ENCODE data around the gene CR1L.
"Not testable (repeated sequence)": the region's sequence is repeated elsewhere in the genome, so short reads cannot be mapped to it uniquely, and the experiment has no call there.

The CR1L gene

GRCh38 chr1:207737503-207738157, 92.7 kb downstream of the CR1L start:
- H3K4me3 ChIP-seq (ENCODE audit: low read depth in 1 of 2, low read length in 2 of 2); H3K27me3 ChIP-seq (ENCODE audit: low read depth, low read length); H3K27ac ChIP-seq (ENCODE audit: low read length); H3K4me1 ChIP-seq (ENCODE audit: control insufficient read depth in 1 of 2, insufficient read depth in 2 of 2, low read length in 2 of 2); H3K36me3 ChIP-seq (ENCODE audit: control insufficient read depth in 1 of 2, insufficient read depth in 2 of 2, low read length in 2 of 2); H3K9me3 ChIP-seq (ENCODE audit: control insufficient read depth in 1 of 2, low read length in 2 of 2): not testable (repeated sequence)

GRCh38 chr1:207738158-207738659, 93.3 kb downstream of the CR1L start:
- not testable (repeated sequence) for H3K4me3 ChIP-seq (ENCODE audit: low read depth in 1 of 2, low read length in 2 of 2); H3K27me3 ChIP-seq (ENCODE audit: low read depth, low read length); H3K27ac ChIP-seq (ENCODE audit: low read length); H3K4me1 ChIP-seq (ENCODE audit: control insufficient read depth in 1 of 2, insufficient read depth in 2 of 2, low read length in 2 of 2); H3K9me3 ChIP-seq (ENCODE audit: control insufficient read depth in 1 of 2, low read length in 2 of 2); H3K36me3 ChIP-seq (ENCODE audit: control insufficient read depth in 1 of 2, insufficient read depth in 2 of 2, low read length in 2 of 2)

- no peak overlapping the region for H3K4me3 ChIP-seq (ENCODE audit: low read depth in 1 of 2, low read length in 2 of 2)
- H3K9me3 ChIP-seq (ENCODE audit: control insufficient read depth in 1 of 2, low read length in 2 of 2) = no peaks in the 10 kb centered on the region
- no peak overlapping the region for H3K27ac ChIP-seq (ENCODE audit: low read length)
- H3K36me3 ChIP-seq (ENCODE audit: control insufficient read depth in 1 of 2, insufficient read depth in 2 of 2, low read length in 2 of 2) = no peaks in the 10 kb centered on the region
- H3K4me1 ChIP-seq (ENCODE audit: control insufficient read depth in 1 of 2, insufficient read depth in 2 of 2, low read length in 2 of 2) = no peaks in the 10 kb centered on the region
- no peaks in the 10 kb centered on the region for H3K27me3 ChIP-seq (ENCODE audit: low read depth, low read length)
These were observed 95.3 kb downstream of the CR1L start for GRCh38 chr1:207740207-207740606.

- Histone ChIP-seq H3K9me3 (ENCODE audit: control insufficient read depth in 1 of 2, low read length in 2 of 2) (no peaks in the 10 kb centered on the region), H3K27me3 (ENCODE audit: low read depth, low read length) (no peaks in the 10 kb centered on the region), H3K36me3 (ENCODE audit: control insufficient read depth in 1 of 2, insufficient read depth in 2 of 2, low read length in 2 of 2) (no peaks in the 10 kb centered on the region), H3K4me3 (ENCODE audit: low read depth in 1 of 2, low read length in 2 of 2) (no peak overlapping the region), H3K4me1 (ENCODE audit: control insufficient read depth in 1 of 2, insufficient read depth in 2 of 2, low read length in 2 of 2) (no peaks in the 10 kb centered on the region), H3K27ac (ENCODE audit: low read length) (no peak overlapping the region)
These were observed 98.1 kb downstream of the CR1L start for GRCh38 chr1:207742850-207743555.

- H3K27me3 ChIP-seq (ENCODE audit: low read depth, low read length) = no peaks in the 10 kb centered on the region
- no peaks in the 10 kb centered on the region for H3K4me1 ChIP-seq (ENCODE audit: control insufficient read depth in 1 of 2, insufficient read depth in 2 of 2, low read length in 2 of 2)
- H3K9me3 ChIP-seq (ENCODE audit: control insufficient read depth in 1 of 2, low read length in 2 of 2) = no peaks in the 10 kb centered on the region
- no peaks in the 10 kb centered on the region for H3K36me3 ChIP-seq (ENCODE audit: control insufficient read depth in 1 of 2, insufficient read depth in 2 of 2, low read length in 2 of 2)
- no peak overlapping the region for H3K4me3 ChIP-seq (ENCODE audit: low read depth in 1 of 2, low read length in 2 of 2)
- no peak overlapping the region for H3K27ac ChIP-seq (ENCODE audit: low read length)
These were observed 99.1 kb downstream of the CR1L start for GRCh38 chr1:207744000-207744534.

GRCh38 chr1:207745285-207745684, 100.4 kb downstream of the CR1L start:
- Histone ChIP-seq H3K27me3 (ENCODE audit: low read depth, low read length) (no peaks in the 10 kb centered on the region), H3K27ac (ENCODE audit: low read length) (no peak overlapping the region)

GRCh38 chr1:207745839-207746767, 101.2 kb downstream of the CR1L start:
- Histone ChIP-seq H3K27me3 (ENCODE audit: low read depth, low read length) (no peaks in the 10 kb centered on the region), H3K4me3 (ENCODE audit: low read depth in 1 of 2, low read length in 2 of 2) (no peak overlapping the region), H3K27ac (ENCODE audit: low read length) (no peak overlapping the region), H3K9me3 (ENCODE audit: control insufficient read depth in 1 of 2, low read length in 2 of 2) (no peaks in the 10 kb centered on the region), H3K36me3 (ENCODE audit: control insufficient read depth in 1 of 2, insufficient read depth in 2 of 2, low read length in 2 of 2) (no peaks in the 10 kb centered on the region), H3K4me1 (ENCODE audit: control insufficient read depth in 1 of 2, insufficient read depth in 2 of 2, low read length in 2 of 2) (peaks cover 0 to 4% of the 10 kb centered on the region in 2 donors)

More at GRCh38 chr1:207745285-207745684, 100.4 kb downstream of the CR1L start:
- Histone ChIP-seq H3K4me3 (ENCODE audit: low read depth in 1 of 2, low read length in 2 of 2) (no peak overlapping the region), H3K36me3 (ENCODE audit: control insufficient read depth in 1 of 2, insufficient read depth in 2 of 2, low read length in 2 of 2) (no peaks in the 10 kb centered on the region), H3K9me3 (ENCODE audit: control insufficient read depth in 1 of 2, low read length in 2 of 2) (no peaks in the 10 kb centered on the region), H3K4me1 (ENCODE audit: control insufficient read depth in 1 of 2, insufficient read depth in 2 of 2, low read length in 2 of 2) (no peaks in the 10 kb centered on the region)

GRCh38 chr1:207747627-207748492, 102.9 kb downstream of the CR1L start:
- H3K27me3 ChIP-seq (ENCODE audit: low read depth, low read length) = no peaks in the 10 kb centered on the region
- no peaks in the 10 kb centered on the region for H3K36me3 ChIP-seq (ENCODE audit: control insufficient read depth in 1 of 2, insufficient read depth in 2 of 2, low read length in 2 of 2)
- no peaks in the 10 kb centered on the region for H3K9me3 ChIP-seq (ENCODE audit: control insufficient read depth in 1 of 2, low read length in 2 of 2)
- H3K4me3 ChIP-seq (ENCODE audit: low read depth in 1 of 2, low read length in 2 of 2) = no peak overlapping the region
- H3K27ac ChIP-seq (ENCODE audit: low read length) = no peak overlapping the region
- peaks cover 0 to 4% of the 10 kb centered on the region in 2 donors for H3K4me1 ChIP-seq (ENCODE audit: control insufficient read depth in 1 of 2, insufficient read depth in 2 of 2, low read length in 2 of 2)

- no peak overlapping the region for H3K27ac ChIP-seq (ENCODE audit: low read length)
- no peaks in the 10 kb centered on the region for H3K27me3 ChIP-seq (ENCODE audit: low read depth, low read length)
- no peaks in the 10 kb centered on the region for H3K36me3 ChIP-seq (ENCODE audit: control insufficient read depth in 1 of 2, insufficient read depth in 2 of 2, low read length in 2 of 2)
- no peaks in the 10 kb centered on the region for H3K9me3 ChIP-seq (ENCODE audit: control insufficient read depth in 1 of 2, low read length in 2 of 2)
- no peak overlapping the region for H3K4me3 ChIP-seq (ENCODE audit: low read depth in 1 of 2, low read length in 2 of 2)
- peaks cover 0 to 14% of the 10 kb centered on the region in 2 donors for H3K4me1 ChIP-seq (ENCODE audit: control insufficient read depth in 1 of 2, insufficient read depth in 2 of 2, low read length in 2 of 2)
These were observed 104.0 kb downstream of the CR1L start for GRCh38 chr1:207748737-207749528.

Measured in muscle layer of duodenum (tissue), 2 donors.